ENCODE measurements around the gene GPS2.
A peak's percentile ranks its signal among the peaks of the same experiment; 100 is the strongest.

DNA sequence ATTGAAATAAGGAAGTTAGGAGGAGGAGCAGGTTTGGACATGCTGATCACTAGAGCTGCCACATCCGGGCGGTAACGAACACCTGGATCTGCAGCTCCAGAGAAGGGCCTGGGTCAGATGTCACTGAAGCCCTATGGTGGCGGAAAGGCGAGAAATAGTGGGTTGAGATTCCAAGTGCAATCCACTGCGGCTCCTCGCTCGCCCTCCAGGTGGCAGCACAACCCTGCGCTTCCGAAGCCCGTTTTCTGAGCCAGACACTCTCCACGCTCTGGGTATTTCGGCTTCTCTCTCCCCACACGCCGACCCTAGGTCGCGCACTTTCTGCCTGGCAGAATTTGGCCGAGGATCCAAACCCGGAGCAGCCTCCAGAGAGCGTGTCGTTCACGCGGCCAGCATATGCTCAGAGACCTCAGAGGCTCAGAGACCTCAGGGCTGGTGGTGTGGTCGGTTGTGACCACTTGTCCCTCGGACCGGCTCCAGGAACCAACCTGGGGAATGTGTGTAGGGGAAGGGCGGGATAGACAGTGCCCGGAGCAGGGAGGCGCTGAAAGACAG is 34.6 kb downstream of the GPS2 start:
- TF ChIP-seq, protein P1, sequence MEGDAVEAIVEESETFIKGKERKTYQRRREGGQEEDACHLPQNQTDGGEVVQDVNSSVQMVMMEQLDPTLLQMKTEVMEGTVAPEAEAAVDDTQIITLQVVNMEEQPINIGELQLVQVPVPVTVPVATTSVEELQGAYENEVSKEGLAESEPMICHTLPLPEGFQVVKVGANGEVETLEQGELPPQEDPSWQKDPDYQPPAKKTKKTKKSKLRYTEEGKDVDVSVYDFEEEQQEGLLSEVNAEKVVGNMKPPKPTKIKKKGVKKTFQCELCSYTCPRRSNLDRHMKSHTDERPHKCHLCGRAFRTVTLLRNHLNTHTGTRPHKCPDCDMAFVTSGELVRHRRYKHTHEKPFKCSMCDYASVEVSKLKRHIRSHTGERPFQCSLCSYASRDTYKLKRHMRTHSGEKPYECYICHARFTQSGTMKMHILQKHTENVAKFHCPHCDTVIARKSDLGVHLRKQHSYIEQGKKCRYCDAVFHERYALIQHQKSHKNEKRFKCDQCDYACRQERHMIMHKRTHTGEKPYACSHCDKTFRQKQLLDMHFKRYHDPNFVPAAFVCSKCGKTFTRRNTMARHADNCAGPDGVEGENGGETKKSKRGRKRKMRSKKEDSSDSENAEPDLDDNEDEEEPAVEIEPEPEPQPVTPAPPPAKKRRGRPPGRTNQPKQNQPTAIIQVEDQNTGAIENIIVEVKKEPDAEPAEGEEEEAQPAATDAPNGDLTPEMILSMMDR (IDR thresholded peaks at IDR 0.05): peak; percentile 91
- TF ChIP-seq EZH2 (IDR thresholded peaks at IDR 0.05; ENCODE audit: borderline replicate concordance, insufficient read depth, low read depth, low read length, poor library complexity, severe bottlenecking): no peak
